ENCODE results near the gene CDH15. TPM values are rescaled to one million over a fixed set of nuclear protein-coding genes. Genes with fewer than 3 reads are reported as not detected.

Gene CDH15
- total and polyA plus RNA-seq, 8 donors = 0.29 to 4.2 (median 0.43) TPM

- peak in 1 of 4 donors; percentile 63 for DNase-seq
- no peaks in the 10 kb centered on the region for H3K9me3 ChIP-seq
- no peak for ATAC-seq
- TF ChIP-seq, protein P1, sequence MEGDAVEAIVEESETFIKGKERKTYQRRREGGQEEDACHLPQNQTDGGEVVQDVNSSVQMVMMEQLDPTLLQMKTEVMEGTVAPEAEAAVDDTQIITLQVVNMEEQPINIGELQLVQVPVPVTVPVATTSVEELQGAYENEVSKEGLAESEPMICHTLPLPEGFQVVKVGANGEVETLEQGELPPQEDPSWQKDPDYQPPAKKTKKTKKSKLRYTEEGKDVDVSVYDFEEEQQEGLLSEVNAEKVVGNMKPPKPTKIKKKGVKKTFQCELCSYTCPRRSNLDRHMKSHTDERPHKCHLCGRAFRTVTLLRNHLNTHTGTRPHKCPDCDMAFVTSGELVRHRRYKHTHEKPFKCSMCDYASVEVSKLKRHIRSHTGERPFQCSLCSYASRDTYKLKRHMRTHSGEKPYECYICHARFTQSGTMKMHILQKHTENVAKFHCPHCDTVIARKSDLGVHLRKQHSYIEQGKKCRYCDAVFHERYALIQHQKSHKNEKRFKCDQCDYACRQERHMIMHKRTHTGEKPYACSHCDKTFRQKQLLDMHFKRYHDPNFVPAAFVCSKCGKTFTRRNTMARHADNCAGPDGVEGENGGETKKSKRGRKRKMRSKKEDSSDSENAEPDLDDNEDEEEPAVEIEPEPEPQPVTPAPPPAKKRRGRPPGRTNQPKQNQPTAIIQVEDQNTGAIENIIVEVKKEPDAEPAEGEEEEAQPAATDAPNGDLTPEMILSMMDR (IDR thresholded peaks at IDR 0.05) = no peak
- H3K27ac ChIP-seq = no peak overlapping the region
- no peaks in the 10 kb centered on the region for H3K4me1 ChIP-seq
- intact Hi-C loops (cut with DNase I) = no loop called here
- H3K36me3 ChIP-seq = peaks cover 0 to 87% of the 10 kb centered on the region in 2 donors
- H3K27me3 ChIP-seq = no peaks in the 10 kb centered on the region
- H3K4me3 ChIP-seq = no peak overlapping the region
Measured at GRCh38 chr16:89138513-89138795, 33.1 kb upstream of the CDH15 start.

DNA sequence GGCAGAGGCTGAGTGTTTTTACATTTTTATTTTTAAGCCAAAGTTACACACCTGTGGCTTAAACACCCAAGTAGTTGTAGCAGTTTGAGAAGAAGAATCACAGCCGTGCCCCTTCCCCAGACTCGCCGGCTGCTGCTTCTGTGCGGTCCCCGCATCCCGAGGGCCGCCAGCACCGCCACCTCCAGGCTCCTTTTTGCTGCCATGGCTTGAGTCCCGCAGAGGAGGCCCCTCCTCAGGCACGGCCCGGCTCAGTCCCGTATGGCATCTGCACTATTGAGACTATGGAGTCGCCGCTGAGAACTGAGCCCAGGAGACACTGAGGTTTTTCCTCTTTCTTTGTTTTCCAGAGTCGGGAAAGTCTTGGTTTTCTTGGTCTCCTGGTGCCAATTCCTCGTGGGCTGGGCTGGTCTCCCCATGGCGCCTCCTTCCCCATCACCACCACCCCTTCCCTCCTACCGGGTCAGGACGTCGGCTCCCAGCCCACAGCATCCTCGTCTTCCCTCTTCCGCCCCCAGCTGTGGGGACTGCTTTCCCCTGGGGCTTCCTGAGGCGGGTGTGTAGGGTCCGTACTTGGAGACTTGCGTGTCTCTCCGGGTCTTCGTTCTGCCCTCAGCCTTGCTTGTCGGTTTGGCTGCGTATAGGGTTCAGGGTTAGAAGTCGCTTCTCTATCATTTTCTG, 32.6 kb upstream of the CDH15 start:
- H3K4me3 ChIP-seq = no peak overlapping the region
- H3K27ac ChIP-seq = no peak overlapping the region
- no peaks in the 10 kb centered on the region for H3K9me3 ChIP-seq
- peaks cover 0 to 87% of the 10 kb centered on the region in 2 donors for H3K36me3 ChIP-seq
- ATAC-seq = no peak
- TF ChIP-seq, protein P1 (IDR thresholded peaks at IDR 0.05) = no peak
- H3K4me1 ChIP-seq = no peaks in the 10 kb centered on the region
- DNase-seq = peak in 1 of 4 donors; percentile 69
- H3K27me3 ChIP-seq = no peaks in the 10 kb centered on the region
- intact Hi-C loops (cut with DNase I) = no loop called here

GRCh38 chr16:89139907-89140361, 31.6 kb upstream of the CDH15 start:
- H3K27me3 ChIP-seq = no peaks in the 10 kb centered on the region
- no peak overlapping the region for H3K27ac ChIP-seq
- no peak overlapping the region for H3K4me3 ChIP-seq
- peak in 1 of 4 donors; percentile 57 for DNase-seq
- no peaks in the 10 kb centered on the region for H3K9me3 ChIP-seq
- peaks cover 0 to 90% of the 10 kb centered on the region in 2 donors for H3K36me3 ChIP-seq
- H3K4me1 ChIP-seq = no peaks in the 10 kb centered on the region
- intact Hi-C loops (cut with DNase I) = no loop called here
- TF ChIP-seq, protein P1 (IDR thresholded peaks at IDR 0.05) = no peak
- no peak for ATAC-seq

- no peaks in the 10 kb centered on the region for H3K4me1 ChIP-seq
- no peak overlapping the region for H3K27ac ChIP-seq
- no peak overlapping the region for H3K4me3 ChIP-seq
- no peaks in the 10 kb centered on the region for H3K9me3 ChIP-seq
- ATAC-seq (no peak), DNase-seq (peak in 1 of 4 donors; percentile 40)
- intact Hi-C loops (cut with DNase I) = no loop called here
- no peaks in the 10 kb centered on the region for H3K27me3 ChIP-seq
- TF ChIP-seq, protein P1 (IDR thresholded peaks at IDR 0.05) = no peak
- peaks cover 0 to 90% of the 10 kb centered on the region in 2 donors for H3K36me3 ChIP-seq
Measured at GRCh38 chr16:89140401-89140800, 31.1 kb upstream of the CDH15 start.

DNA sequence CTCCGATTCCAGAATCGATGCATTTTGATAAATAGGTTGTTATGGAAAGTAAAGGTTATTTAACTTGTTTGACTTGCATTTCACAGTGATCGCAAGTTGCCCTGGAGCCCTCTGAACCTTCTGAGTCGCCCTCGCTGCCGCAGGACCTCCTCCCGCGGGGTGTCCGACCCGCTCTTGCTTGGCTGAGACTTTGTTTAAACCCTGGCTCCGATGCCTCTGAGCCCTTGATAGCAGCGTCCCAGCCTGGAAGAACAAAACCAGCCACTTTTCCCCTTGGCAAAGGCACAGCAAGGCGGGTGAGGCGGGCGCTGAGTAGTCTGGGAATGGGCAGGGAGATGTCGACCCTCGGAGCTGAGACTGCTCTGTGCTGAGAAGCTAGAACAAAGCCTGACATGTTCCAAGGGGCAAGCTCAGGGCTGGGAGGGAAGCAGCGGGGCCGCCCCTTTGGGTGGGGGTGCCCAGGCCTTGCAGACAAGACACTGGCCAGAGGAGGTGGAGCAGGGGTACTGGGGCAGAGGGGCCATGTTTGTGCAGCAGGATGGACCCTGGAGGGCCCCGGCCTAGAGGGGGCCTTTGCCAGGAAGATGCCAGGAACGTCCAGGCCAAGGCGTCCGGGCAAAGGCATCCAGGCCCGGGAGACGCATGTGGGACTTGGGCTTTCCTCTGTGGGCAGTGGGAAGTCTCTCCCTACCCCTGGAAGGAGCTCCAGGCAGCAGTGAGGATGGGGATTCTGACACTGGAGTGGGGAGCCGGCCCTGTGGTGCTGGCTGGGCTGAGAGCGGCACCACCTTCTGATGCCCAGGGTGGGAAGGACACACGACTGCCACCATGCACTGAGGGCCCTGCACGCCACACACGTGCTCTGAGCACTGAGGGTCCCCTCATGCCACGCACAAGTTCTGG, 30.3 kb upstream of the CDH15 start:
- TF ChIP-seq, protein P1 (IDR thresholded peaks at IDR 0.05) = no peak
- intact Hi-C loops (cut with DNase I) = no loop called here
- DNase-seq = no peak
- Histone ChIP-seq H3K4me1 (no peaks in the 10 kb centered on the region), H3K27me3 (no peaks in the 10 kb centered on the region), H3K9me3 (no peaks in the 10 kb centered on the region), H3K27ac (no peak overlapping the region), H3K36me3 (peaks cover 0 to 90% of the 10 kb centered on the region in 2 donors), H3K4me3 (no peak overlapping the region)
- ATAC-seq = no peak

All from left lung (tissue), 10 donors.